Measurements from ENCODE around the gene DOCK6.
A peak's percentile ranks its signal among the peaks of the same experiment; 100 is the strongest.

The DOCK6 gene

DNA sequence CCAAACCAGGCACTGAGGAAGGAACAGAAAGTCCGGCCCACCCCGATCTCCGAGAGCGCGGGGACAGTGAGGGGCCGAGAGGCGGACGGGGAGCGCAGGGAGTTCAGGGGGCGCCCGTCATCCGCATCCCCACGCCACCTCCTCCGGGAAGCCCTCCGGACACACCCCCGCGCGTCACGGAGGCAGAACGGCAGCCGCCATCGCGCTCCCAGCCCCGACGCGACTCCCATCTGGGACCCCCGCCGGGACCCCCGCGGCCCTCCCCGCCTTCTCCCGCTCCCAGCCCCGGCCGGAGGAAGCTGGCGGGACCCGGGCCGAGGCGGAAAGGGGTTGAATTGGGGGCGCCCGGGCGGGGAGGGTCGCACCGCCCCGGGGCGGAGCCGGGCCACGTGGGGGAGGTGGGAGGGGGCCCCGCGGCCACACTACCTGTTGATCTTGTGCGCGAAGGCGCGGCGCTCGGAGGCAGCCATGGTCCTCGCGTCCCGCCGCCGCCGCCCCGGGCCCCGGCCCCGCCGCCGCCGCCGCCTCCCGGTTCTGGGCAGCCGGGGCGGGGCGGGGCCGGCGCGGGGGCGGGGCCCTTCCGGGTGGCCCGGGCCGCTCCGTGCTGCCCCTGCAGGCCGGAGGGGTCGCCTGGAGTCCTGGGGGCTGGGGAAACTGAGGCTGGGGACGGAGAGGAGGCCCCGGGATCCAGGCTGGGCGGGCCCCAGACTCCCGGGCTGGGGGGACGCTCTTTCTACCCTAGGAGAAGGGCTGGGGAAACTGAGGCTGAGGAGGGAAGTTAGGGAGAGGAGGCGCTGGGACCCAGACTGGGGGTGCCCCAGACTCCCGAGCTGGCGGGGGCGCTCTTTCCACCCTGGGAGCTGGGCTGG, at the start of gene DOCK6 (continued):
- TF ChIP-seq PATZ1 (tag by site-specific recombination; IDR thresholded peaks at IDR 0.05) (peak; percentile 74), HOXA7 (CRISPR knock-in tag; IDR thresholded peaks at IDR 0.05; ENCODE audit: borderline replicate concordance) (no peak), MZF1 (tag by site-specific recombination; IDR thresholded peaks at IDR 0.05; ENCODE audit: borderline replicate concordance) (0 out of 2 replicates have a peak, but pooled peaks have one; percentile 47), ZFHX2 (tag by site-specific recombination; conservative IDR thresholded peaks at IDR 0.05) (peak; percentile 76), YY1 (tag by site-specific recombination; IDR thresholded peaks at IDR 0.05) (peak; percentile 56; the same call in 1 of the 2 replicates), ZSCAN30 (tag by site-specific recombination; IDR thresholded peaks at IDR 0.05) (no peak), KLF10 (tag by site-specific recombination; IDR thresholded peaks at IDR 0.05) (peak; percentile 77)

DNA sequence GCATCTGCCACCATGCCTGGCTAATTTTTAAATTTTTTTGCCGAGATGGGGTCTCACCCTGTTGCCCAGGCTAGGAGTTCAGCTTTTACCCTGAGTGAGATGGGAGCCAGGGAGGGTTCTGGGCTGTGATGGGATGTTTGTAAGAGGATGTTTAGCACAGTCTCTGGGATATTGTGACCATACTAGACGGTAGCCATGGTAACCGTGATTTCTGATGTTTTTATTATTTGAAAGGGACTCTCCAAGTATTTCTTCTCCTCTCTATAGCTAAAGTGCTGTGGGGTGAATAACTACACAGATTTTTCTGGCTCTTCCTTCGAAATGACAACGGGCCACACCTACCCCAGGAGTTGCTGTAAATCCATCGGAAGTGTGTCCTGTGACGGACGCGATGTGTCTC, 44.0 kb upstream of the DOCK6 start:
- no peak overlapping the region for H3K4me3 ChIP-seq (ENCODE audit: low read depth, low read length)
- CTCF ChIA-PET = interaction anchor here (0.5 to 2.8 kb wide), 4 partner anchors 16 to 1826 kb away, joined by 3 to 8 read pairs (median 3); no protein-coding TSS in a partner anchor
- 0 out of 2 replicates have a peak, but pooled peaks have one; percentile 8 for TF ChIP-seq ZNF121 (tag by site-specific recombination; IDR thresholded peaks at IDR 0.05)
- no peak for TF ChIP-seq ZNF202 (tag by site-specific recombination; IDR thresholded peaks at IDR 0.05; ENCODE audit: borderline replicate concordance)

DNA sequence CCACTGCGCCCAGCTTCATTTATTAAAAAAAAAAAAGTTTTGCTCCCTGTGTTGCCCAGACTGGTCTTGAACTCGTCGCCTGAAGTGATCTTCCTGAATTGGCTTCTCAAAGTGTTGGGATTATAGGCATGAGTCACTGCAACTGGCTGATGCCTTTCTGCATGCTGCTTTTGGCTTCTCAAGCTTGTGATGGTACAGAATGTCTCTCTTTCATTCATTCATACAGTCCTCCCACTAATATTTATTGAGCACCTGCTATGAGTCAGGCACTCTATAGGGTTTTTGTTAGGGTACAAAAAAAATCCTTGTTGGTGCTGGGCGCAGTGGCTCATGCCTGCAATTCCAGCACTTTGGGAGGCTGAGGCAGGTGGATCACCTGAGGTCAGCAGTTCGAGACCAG, 42.6 kb upstream of the DOCK6 start:
- Histone ChIP-seq H3K4me3 (ENCODE audit: low read depth, low read length) (no peak overlapping the region), H3K4me1 (ENCODE audit: control insufficient read depth, insufficient read depth, low read length) (no peaks in the 10 kb centered on the region), H3K27ac (ENCODE audit: extremely low read depth, low read depth, low read length) (no peak overlapping the region), H3K9me3 (ENCODE audit: control insufficient read depth, insufficient read depth, low read depth, low read length) (no peaks in the 10 kb centered on the region), H3K36me3 (ENCODE audit: control insufficient read depth in 2 of 2, insufficient read depth in 1 of 2, low read length in 2 of 2) (no peaks in the 10 kb centered on the region)
- TF ChIP-seq ZIC2 (tag by site-specific recombination; IDR thresholded peaks at IDR 0.05) = no peak
- peak; percentile 71 for TF ChIP-seq ZNF664 (tag by site-specific recombination; IDR thresholded peaks at IDR 0.05)
- TF ChIP-seq ZNF391 (tag by site-specific recombination; IDR thresholded peaks at IDR 0.05; ENCODE audit: borderline replicate concordance, low read depth) = no peak
- TF ChIP-seq, protein P1, sequence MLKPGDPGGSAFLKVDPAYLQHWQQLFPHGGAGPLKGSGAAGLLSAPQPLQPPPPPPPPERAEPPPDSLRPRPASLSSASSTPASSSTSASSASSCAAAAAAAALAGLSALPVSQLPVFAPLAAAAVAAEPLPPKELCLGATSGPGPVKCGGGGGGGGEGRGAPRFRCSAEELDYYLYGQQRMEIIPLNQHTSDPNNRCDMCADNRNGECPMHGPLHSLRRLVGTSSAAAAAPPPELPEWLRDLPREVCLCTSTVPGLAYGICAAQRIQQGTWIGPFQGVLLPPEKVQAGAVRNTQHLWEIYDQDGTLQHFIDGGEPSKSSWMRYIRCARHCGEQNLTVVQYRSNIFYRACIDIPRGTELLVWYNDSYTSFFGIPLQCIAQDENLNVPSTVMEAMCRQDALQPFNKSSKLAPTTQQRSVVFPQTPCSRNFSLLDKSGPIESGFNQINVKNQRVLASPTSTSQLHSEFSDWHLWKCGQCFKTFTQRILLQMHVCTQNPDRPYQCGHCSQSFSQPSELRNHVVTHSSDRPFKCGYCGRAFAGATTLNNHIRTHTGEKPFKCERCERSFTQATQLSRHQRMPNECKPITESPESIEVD (tag by site-specific recombination; IDR thresholded peaks at IDR 0.05) = no peak
- no peak for TF ChIP-seq ZNF558 (tag by site-specific recombination; IDR thresholded peaks at IDR 0.05)
- TF ChIP-seq SCRT1 (tag by site-specific recombination; IDR thresholded peaks at IDR 0.05; ENCODE audit: borderline replicate concordance) = no peak
- no peak for TF ChIP-seq KLF10 (tag by site-specific recombination; IDR thresholded peaks at IDR 0.05)
- ChIA-PET CTCF (interaction anchor here (1.0 to 2.8 kb wide), 2 partner anchors 11 to 17 kb away, joined by 4 to 8 read pairs; no protein-coding TSS in a partner anchor), POLR2A (no interaction called here)

More for the DNA sequence above, 44.0 kb upstream of the DOCK6 start:
- POLR2A ChIA-PET = interaction anchor here (0.5 to 0.6 kb wide), 2 partner anchors 27 to 77 kb away, joined by 3 read pairs; no protein-coding TSS in a partner anchor
- no peak overlapping the region for H3K27ac ChIP-seq (ENCODE audit: extremely low read depth, low read depth, low read length)
- no peaks in the 10 kb centered on the region for H3K36me3 ChIP-seq (ENCODE audit: control insufficient read depth in 2 of 2, insufficient read depth in 1 of 2, low read length in 2 of 2)
- H3K9me3 ChIP-seq (ENCODE audit: control insufficient read depth, insufficient read depth, low read depth, low read length) = no peaks in the 10 kb centered on the region
- no peaks in the 10 kb centered on the region for H3K4me1 ChIP-seq (ENCODE audit: control insufficient read depth, insufficient read depth, low read length)

GRCh38 chr19:11300811-11301120, 38.4 kb upstream of the DOCK6 start:
- Histone ChIP-seq H3K4me1 (ENCODE audit: control insufficient read depth, insufficient read depth, low read length) (no peaks in the 10 kb centered on the region), H3K27ac (ENCODE audit: extremely low read depth, low read depth, low read length) (no peak overlapping the region), H3K36me3 (ENCODE audit: control insufficient read depth in 2 of 2, insufficient read depth in 1 of 2, low read length in 2 of 2) (no peaks in the 10 kb centered on the region), H3K9me3 (ENCODE audit: control insufficient read depth, insufficient read depth, low read depth, low read length) (no peaks in the 10 kb centered on the region), H3K4me3 (ENCODE audit: low read depth, low read length) (no peak overlapping the region)
- CTCF ChIA-PET = interaction anchor here (0.7 kb wide), 1 partner anchor 1660 kb away, joined by 4 read pairs; no protein-coding TSS in a partner anchor
- TF ChIP-seq ZNF24 (tag by site-specific recombination; IDR thresholded peaks at IDR 0.05) = no peak
- no peak for TF ChIP-seq ZNF843 (tag by site-specific recombination; IDR thresholded peaks at IDR 0.05)
- TF ChIP-seq ZNF510 (tag by site-specific recombination; IDR thresholded peaks at IDR 0.05; ENCODE audit: insufficient replicate concordance) = no peak
- no peak for TF ChIP-seq ZNF48 (tag by site-specific recombination; IDR thresholded peaks at IDR 0.05)
- TF ChIP-seq ZNF335 (tag by site-specific recombination; conservative IDR thresholded peaks at IDR 0.05) = no peak
- TF ChIP-seq ZNF560 (tag by site-specific recombination; IDR thresholded peaks at IDR 0.05; ENCODE audit: borderline replicate concordance) = no peak
- no peak for TF ChIP-seq KLF10 (tag by site-specific recombination; IDR thresholded peaks at IDR 0.05)
- TF ChIP-seq, protein P2, sequence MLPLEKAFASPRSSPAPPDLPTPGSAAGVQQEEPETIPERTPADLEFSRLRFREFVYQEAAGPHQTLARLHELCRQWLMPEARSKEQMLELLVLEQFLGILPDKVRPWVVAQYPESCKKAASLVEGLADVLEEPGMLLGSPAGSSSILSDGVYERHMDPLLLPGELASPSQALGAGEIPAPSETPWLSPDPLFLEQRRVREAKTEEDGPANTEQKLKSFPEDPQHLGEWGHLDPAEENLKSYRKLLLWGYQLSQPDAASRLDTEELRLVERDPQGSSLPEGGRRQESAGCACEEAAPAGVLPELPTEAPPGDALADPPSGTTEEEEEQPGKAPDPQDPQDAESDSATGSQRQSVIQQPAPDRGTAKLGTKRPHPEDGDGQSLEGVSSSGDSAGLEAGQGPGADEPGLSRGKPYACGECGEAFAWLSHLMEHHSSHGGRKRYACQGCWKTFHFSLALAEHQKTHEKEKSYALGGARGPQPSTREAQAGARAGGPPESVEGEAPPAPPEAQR (tag by site-specific recombination; IDR thresholded peaks at IDR 0.05) = no peak
- TF ChIP-seq ZNF416 (tag by site-specific recombination; IDR thresholded peaks at IDR 0.05) = no peak
- no peak for TF ChIP-seq YY1 (tag by site-specific recombination; IDR thresholded peaks at IDR 0.05)
- POLR2A ChIA-PET = no interaction called here
